ENCODE results near the gene KIR3DL1.
"Not testable (repeated sequence)": the region's sequence is repeated elsewhere in the genome, so short reads cannot be mapped to it uniquely, and the experiment has no call there.

The KIR3DL1 gene

GRCh38 chr19:54816251-54816650 lies at the start of gene KIR3DL1:
TSS of gene KIR3DL1 (plus strand) at chr19:54816468.
- not testable (repeated sequence) for DNase-seq (ENCODE audit: low read depth in 1 of 2, low spot score in 1 of 2)

GRCh38 chr19:54769646-54770045 lies 46.6 kb upstream of the KIR3DL1 start, which contains the start of gene KIR2DL1:
TSS of gene KIR2DL1 (plus strand) at chr19:54769793. CDS start at chr19:54769851, 58 bp downstream.
- not testable (repeated sequence) for DNase-seq (ENCODE audit: low read depth in 1 of 2, low spot score in 1 of 2)

GRCh38 chr19:54770511-54770910 lies 45.8 kb upstream of the KIR3DL1 start:
- DNase-seq (ENCODE audit: low read depth in 1 of 2, low spot score in 1 of 2), result not testable (repeated sequence)

- DNase-seq (ENCODE audit: low read depth in 1 of 2, low spot score in 1 of 2), result not testable (repeated sequence)
These were observed 45.0 kb upstream of the KIR3DL1 start for GRCh38 chr19:54771018-54771960.

GRCh38 chr19:54772666-54773065 lies 43.6 kb upstream of the KIR3DL1 start:
- not testable (repeated sequence) for DNase-seq (ENCODE audit: low read depth in 1 of 2, low spot score in 1 of 2)

- not testable (repeated sequence) for DNase-seq (ENCODE audit: low read depth in 1 of 2, low spot score in 1 of 2)
These were observed 41.0 kb upstream of the KIR3DL1 start for GRCh38 chr19:54775095-54775815.

- DNase-seq (ENCODE audit: low read depth in 1 of 2, low spot score in 1 of 2), result not testable (repeated sequence)
These were observed 40.4 kb upstream of the KIR3DL1 start for GRCh38 chr19:54775830-54776229.

GRCh38 chr19:54777851-54778250 lies 38.4 kb upstream of the KIR3DL1 start:
- DNase-seq (ENCODE audit: low read depth in 1 of 2, low spot score in 1 of 2), result not testable (repeated sequence)

- DNase-seq (ENCODE audit: low read depth in 1 of 2, low spot score in 1 of 2), result not testable (repeated sequence)
These were observed 37.4 kb upstream of the KIR3DL1 start for GRCh38 chr19:54778896-54779295.

- not testable (repeated sequence) for DNase-seq (ENCODE audit: low read depth in 1 of 2, low spot score in 1 of 2)
These were observed 33.4 kb upstream of the KIR3DL1 start for GRCh38 chr19:54782916-54783315.

- DNase-seq (ENCODE audit: low read depth in 1 of 2, low spot score in 1 of 2), result not testable (repeated sequence)
These were observed 30.1 kb upstream of the KIR3DL1 start for GRCh38 chr19:54786091-54786723.

GRCh38 chr19:54788154-54788553 lies 28.1 kb upstream of the KIR3DL1 start:
- DNase-seq (ENCODE audit: low read depth in 1 of 2, low spot score in 1 of 2), result not testable (repeated sequence)

GRCh38 chr19:54790711-54791110 lies 25.6 kb upstream of the KIR3DL1 start:
- DNase-seq (ENCODE audit: low read depth in 1 of 2, low spot score in 1 of 2), result no peak

GRCh38 chr19:54791476-54791875 lies 24.8 kb upstream of the KIR3DL1 start:
- no peak for DNase-seq (ENCODE audit: low read depth in 1 of 2, low spot score in 1 of 2)

GRCh38 chr19:54792814-54793213 lies 23.5 kb upstream of the KIR3DL1 start:
- no peak for DNase-seq (ENCODE audit: low read depth in 1 of 2, low spot score in 1 of 2)

- DNase-seq (ENCODE audit: low read depth in 1 of 2, low spot score in 1 of 2), result no peak
These were observed 20.5 kb upstream of the KIR3DL1 start for GRCh38 chr19:54795758-54796157.

GRCh38 chr19:54803410-54803809 lies 12.9 kb upstream of the KIR3DL1 start, which contains the start of gene KIR2DL4:
TSS of gene KIR2DL4 (plus strand) at chr19:54803610. CDS start at chr19:54803652, 42 bp downstream.
- DNase-seq (ENCODE audit: low read depth in 1 of 2, low spot score in 1 of 2), result no peak

GRCh38 chr19:54804101-54804500 lies 12.2 kb upstream of the KIR3DL1 start:
- no peak for DNase-seq (ENCODE audit: low read depth in 1 of 2, low spot score in 1 of 2)

GRCh38 chr19:54804571-54804970 lies 11.7 kb upstream of the KIR3DL1 start:
- DNase-seq (ENCODE audit: low read depth in 1 of 2, low spot score in 1 of 2), result no peak

GRCh38 chr19:54805665-54806515 lies 10.4 kb upstream of the KIR3DL1 start:
- no peak for DNase-seq (ENCODE audit: low read depth in 1 of 2, low spot score in 1 of 2)
